ENCODE measurements around the gene TMEM154. TPM values are rescaled to one million over a fixed set of nuclear protein-coding genes. Genes with fewer than 3 reads are reported as not detected.

TMEM154 gene
- 0.47 TPM for total RNA-seq

- DNase-seq: peak; percentile 16
Observed at GRCh38 chr4:152679414-152680281, at the start of gene TMEM154. TMEM154 (minus strand) TSS chr4:152679997; CDS start chr4:152679933, 64 bp downstream.

DNA sequence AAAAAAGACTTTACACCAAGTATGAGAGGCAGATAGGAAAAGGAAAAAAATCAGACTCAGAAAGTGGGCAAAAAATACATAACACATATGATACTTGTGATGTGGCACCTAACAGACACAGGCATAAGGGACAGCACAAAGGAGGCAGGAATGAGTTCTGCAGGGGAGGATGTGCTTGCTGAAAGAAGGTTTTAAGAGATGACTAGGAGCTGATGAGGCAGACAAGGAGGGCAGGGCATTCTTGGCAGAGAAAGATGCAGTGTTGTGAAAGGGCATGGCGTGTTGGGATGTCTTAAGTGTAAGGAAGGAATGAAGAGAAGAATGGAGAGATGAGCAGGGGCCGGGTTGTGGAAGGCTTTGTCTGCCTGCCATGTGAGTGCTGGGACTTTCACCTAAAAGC, 49.7 kb upstream of the TMEM154 start:
- DNase-seq: no peak

GRCh38 chr4:152728343-152728742, 48.5 kb upstream of the TMEM154 start:
- no peak for DNase-seq

DNA sequence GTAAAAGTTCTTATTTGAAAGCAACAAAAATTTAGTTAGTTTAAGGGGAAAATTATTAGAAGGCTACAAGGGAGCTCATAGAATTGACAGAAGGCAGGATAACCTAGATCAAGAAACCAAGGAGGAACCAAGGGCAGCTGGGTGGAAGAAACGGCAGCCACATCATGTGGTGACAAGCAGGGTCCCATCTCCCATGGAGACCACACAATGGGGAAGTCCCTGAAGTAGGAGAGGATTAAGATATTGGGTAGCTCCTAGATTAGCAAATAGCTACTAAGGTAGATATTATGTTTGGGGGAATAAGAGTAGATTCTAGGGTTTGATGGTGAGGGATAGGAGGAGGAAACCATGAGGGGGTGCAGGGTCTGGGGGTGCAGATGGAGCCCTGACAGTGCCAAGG, 48.0 kb upstream of the TMEM154 start:
- no peak for DNase-seq

- no peak for DNase-seq
Observed at GRCh38 chr4:152724494-152724893, 44.7 kb upstream of the TMEM154 start.

GRCh38 chr4:152723236-152723635, 43.4 kb upstream of the TMEM154 start:
- no peak for DNase-seq

DNA sequence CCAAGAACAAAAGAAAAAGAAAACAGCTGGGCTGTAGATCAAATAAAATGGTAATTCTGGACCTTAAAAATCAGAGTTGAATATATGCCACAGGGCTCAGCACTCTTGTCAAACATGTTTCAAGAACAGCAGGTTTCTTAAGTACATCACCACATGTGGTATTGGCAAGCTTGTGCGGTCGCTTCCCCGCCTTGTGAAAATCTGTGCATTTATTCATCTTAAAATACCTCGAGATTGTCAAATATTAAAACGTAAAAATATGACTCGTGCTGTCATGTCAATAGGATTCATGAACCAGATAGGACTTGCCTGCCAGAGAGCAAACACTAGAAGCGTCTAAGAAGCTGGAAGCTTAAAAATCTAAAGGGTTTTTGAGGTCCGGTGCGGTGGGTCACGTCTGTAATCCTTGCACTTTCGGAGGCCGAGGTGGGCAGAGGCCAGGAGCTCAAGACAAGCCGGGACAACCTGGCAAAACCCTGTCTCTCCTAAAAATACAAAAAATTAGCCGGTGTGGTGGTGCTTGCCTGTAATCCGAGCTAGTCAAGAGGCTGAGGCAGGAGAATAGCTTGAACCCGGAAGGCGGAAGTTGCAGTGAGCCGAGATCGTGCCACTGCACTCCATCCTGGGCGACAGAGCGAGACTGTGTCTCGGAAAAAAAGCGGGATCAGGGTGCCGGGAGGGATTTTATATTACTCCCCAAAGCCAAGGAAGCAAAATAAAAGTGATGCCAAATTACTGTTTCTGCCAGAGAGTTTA, 40.2 kb upstream of the TMEM154 start:
- DNase-seq: no peak

DNA sequence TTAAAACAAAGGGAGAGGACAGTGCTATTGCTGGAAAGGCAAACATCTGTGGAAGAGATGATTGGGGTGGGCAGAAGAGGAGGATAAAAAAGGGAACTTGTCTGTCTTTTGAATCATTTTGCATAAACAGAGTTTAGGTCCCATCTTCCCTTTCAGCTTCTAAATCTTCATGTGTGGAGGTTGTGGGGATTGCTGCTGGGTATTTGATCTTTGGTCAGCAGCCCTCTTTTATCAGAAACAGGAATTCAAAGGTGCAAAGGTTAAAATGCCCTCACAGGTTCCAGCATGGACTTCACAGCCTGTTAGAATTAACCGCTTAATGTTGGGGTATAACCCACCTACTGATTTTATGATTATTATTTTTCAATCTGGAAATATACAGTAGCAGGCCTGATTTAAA, 39.5 kb upstream of the TMEM154 start:
- no peak for DNase-seq

GRCh38 chr4:152715076-152715475, 35.3 kb upstream of the TMEM154 start:
- DNase-seq: no peak

DNA sequence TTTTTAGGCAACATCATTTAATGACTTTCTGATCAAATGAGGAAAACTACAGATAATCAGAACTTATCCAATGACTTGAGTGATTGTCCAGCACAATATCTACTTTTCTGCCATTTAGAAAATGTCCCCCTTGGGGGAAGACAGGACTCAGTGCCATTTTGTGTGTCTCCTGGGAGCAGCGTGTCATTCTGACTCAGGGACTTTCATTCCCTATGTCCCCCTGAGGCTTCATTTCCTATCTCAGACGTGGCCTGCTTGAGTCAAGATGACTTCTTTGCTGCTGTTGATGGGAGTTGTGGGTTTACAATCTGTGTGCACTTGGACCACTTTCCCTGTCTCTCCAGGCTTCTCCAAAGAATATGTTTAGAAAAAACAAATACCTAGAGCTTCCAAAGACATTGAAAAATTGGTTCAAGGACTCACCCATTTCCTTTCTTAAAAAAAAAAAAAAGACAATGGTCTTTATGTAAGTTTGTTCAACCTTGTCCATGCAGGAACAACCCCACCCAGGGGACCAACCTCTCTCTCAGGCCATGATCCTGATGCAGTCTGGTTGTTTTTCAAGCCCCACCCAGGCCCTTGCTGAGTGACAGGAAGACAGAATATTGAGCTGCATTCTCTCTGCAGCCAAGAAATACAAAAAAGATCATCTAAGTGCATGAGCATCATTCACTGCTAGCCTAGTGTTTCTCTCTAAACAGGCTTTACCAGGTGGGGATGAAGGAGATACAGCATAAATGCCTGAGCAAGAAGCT, 34.3 kb upstream of the TMEM154 start:
- DNase-seq: no peak

GRCh38 chr4:152709675-152710438, 30.1 kb upstream of the TMEM154 start:
- no peak for DNase-seq

DNA sequence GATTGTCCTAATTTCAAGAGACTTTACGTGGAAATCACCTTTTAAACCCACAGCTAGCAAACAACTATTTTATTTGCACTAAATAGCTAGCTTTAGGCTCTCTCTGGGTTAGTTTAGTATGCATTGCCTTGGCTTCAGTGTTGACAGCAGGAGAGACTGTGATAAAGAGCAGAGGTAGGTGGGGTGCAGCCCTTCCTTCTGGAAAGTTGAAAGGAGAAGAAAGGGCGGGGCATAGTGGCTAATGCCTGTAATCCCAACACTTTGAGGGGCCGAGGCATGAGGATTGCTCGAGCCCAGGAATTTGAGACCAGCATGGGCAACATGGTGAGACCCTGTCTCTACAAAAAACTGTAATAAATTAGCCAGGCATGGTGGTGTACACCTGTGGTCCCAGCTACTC, 29.0 kb upstream of the TMEM154 start:
- no peak for DNase-seq

- no peak for DNase-seq
Observed at GRCh38 chr4:152708361-152708760, 28.6 kb upstream of the TMEM154 start.

DNA sequence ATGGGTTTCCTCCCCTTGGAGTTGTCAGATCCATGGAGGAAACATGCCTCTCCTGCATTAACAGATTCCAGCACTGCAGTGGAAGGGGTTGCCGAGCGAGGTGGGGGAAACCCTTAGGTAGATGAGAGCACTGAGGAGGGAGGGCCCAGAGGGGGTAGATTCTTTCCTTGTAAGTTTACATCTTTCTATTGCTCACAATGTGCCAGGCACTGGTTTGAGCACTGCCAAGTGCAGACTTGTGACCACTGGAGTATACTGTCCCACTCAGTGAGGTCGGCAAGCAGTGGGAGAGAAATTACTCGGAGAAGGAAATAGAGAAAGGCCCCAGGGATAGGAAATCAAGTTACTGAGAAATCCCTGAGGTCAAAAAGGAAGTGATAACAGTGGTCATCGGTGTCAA, 27.8 kb upstream of the TMEM154 start:
- no peak for DNase-seq

DNA sequence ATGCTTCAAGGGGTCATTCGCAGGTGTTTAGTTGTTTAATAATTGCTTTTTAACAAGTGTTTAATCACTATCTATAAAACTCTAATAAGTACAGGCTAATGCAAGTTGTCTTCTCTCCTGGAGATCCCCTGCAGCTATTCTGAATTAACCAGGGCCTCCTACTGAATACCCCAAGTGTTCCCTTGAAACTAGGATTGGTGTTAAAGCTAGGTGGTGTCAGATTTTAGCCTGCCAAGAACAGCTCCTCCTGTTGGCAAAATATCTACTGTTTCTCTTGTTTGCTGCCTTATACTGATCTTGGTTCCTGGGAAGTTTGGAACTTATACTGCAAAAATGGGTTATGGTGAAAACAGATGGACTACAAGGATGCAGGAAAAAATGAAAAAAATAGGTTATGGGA, 26.1 kb upstream of the TMEM154 start:
- DNase-seq: no peak

DNA sequence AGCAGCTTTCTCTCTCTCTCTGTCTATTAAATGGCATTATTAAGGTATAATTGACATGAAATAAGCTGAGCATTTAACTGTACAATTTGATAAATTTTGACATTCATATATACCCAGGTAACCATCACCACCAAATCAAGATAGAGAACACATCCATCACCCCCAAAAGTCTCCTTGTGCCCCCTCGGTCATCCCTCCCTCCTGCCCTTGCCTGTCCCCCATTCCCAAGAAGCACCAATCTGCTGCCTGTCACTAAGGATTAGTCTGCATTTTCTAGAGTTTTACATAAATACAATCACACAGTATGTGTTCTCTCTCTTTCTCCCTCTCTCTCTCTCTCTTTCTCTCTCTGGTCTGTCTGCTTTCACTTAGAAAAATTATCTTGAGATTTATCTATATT, 25.0 kb upstream of the TMEM154 start:
- no peak for DNase-seq

- DNase-seq: no peak
Observed at GRCh38 chr4:152700151-152700550, 20.4 kb upstream of the TMEM154 start.

DNA sequence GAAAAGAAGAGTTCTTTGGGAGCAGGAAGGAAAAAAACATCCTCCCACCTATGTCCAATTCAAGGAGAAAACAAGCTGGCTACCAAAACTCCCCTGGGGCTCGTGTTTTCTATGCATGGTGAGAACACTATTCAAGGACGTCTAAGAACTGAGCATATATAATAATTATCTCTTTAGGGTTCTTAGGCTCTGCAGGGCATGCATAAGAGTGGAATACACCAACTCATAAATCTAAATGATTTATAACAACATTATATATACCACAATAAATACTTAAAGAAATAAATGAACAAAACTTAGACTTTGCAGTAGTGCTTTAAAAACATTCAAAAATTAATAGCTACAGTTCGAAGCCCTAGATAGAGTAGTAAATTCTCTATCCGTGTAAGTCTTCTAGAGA, 19.5 kb upstream of the TMEM154 start:
- DNase-seq: no peak

DNA sequence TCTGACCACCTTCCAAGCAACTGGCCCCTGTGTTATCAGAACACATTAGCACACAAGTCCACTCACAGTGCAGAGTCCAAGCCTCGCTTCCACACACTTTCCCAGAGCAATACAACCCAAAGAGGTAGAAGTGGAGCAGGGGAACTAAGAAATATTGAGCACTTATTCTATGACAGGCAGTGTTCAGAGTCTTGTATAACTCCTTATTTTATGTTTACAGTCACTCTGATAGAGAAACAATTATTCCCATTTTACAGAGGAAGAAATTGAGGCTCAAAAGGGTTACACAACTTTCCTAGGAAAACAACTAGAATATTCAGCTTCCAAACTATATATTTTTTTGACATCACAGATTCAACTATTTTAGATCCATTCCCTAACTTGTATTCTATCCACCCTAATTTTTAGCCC, 18.3 kb upstream of the TMEM154 start:
- DNase-seq: no peak

- no peak for DNase-seq
Observed at GRCh38 chr4:152697284-152698088, 17.7 kb upstream of the TMEM154 start.

GRCh38 chr4:152696764-152697261, 17.0 kb upstream of the TMEM154 start:
- DNase-seq: peak; percentile 9

All from occipital lobe (tissue), 2 donors.